ENCODE measurements around the gene SFT2D2.

Gene SFT2D2

DNA sequence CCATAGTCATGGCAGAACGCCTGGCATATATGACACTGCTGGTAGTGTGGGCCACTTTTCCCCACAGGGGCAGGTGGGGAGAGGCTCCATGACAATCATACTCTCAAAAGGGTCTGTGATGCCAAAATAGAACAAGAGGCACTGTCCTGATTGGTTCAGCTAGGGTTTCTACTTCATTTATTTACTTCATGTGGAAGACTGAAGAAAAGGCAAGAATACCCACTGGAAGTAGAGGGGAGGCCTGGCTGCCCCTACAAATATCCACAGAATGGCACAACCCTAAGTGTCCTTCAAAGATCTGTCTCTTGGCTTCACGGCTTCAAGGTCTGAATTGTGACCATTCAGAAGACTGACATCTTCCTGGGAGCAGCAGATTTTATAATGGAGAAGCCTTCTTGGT lies 4.5 kb upstream of the SFT2D2 start:
- no peak overlapping the region for H3K4me3 ChIP-seq (ENCODE audit: low read depth, low read length)
- ChIA-PET POLR2A (no interaction called here), CTCF (interaction anchor here (1.6 kb wide), 1 partner anchor 139 kb away, joined by 3 read pairs; no protein-coding TSS in a partner anchor)
- TF ChIP-seq CTCF (IDR thresholded peaks at IDR 0.05; ENCODE audit: insufficient read depth, low read length, missing control alignments): no peak
- no peak for DNase-seq (ENCODE audit: low read depth, low spot score)

- no peak for TF ChIP-seq CTCF (IDR thresholded peaks at IDR 0.05; ENCODE audit: insufficient read depth, low read length, missing control alignments)
- DNase-seq (ENCODE audit: low read depth, low spot score): no peak
- no peak overlapping the region for H3K4me3 ChIP-seq (ENCODE audit: low read depth, low read length)
- CTCF ChIA-PET: no interaction called here
- POLR2A ChIA-PET: no interaction called here
Measured at GRCh38 chr1:168223261-168223660, 2.5 kb upstream of the SFT2D2 start.

- no peak for TF ChIP-seq CTCF (IDR thresholded peaks at IDR 0.05; ENCODE audit: insufficient read depth, low read length, missing control alignments)
- DNase-seq (ENCODE audit: low read depth, low spot score): no peak
- no peak overlapping the region for H3K4me3 ChIP-seq (ENCODE audit: low read depth, low read length)
- CTCF ChIA-PET: interaction anchor here (1.4 to 4.4 kb wide), 2 partner anchors 11 to 22 kb away, joined by 3 to 25 read pairs; no protein-coding TSS in a partner anchor
- POLR2A ChIA-PET: interaction anchor here (0.5 kb wide), 1 partner anchor 1261 kb away, joined by 3 read pairs; no protein-coding TSS in a partner anchor
Measured at GRCh38 chr1:168223681-168224540, 1.9 kb upstream of the SFT2D2 start.

- TF ChIP-seq CTCF (IDR thresholded peaks at IDR 0.05; ENCODE audit: insufficient read depth, low read length, missing control alignments): no peak
- CTCF ChIA-PET: interaction anchor here (1.4 to 4.4 kb wide), 2 partner anchors 10 to 21 kb away, joined by 3 to 25 read pairs; no protein-coding TSS in a partner anchor
- H3K4me3 ChIP-seq (ENCODE audit: low read depth, low read length): no peak overlapping the region
Measured at GRCh38 chr1:168224991-168225390, 813 bp upstream of the SFT2D2 start.

DNA sequence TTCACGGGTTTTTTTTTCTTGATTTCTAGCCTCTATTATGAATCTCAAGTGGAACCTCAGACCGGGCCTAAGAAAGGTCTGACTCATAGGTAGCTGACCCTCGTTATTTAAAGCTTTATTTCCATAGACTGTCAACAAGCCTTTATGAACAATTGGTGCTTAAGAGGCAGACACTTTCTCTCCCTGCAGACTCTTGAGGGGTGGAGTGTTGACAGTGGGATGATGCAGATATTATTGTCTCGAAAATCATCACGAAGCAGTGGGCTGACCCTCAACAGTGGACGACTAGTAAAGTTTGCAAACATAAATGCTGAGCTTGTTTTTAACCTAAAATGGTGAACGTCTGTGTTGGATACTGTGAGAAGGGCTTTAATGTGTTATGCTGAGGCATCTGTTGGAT lies 1.8 kb downstream of the SFT2D2 start:
- DNase-seq (ENCODE audit: low read depth, low spot score): no peak
- POLR2A ChIA-PET: no interaction called here
- peak overlapping the region; percentile 23 for H3K4me3 ChIP-seq (ENCODE audit: low read depth, low read length)
- no peak for TF ChIP-seq CTCF (IDR thresholded peaks at IDR 0.05; ENCODE audit: insufficient read depth, low read length, missing control alignments)
- CTCF ChIA-PET: interaction anchor here (4.4 kb wide), 1 partner anchor 8 kb away, joined by 25 read pairs; no protein-coding TSS in a partner anchor

More at GRCh38 chr1:168224991-168225390, 813 bp upstream of the SFT2D2 start:
- DNase-seq (ENCODE audit: low read depth, low spot score): no peak
- POLR2A ChIA-PET: interaction anchor here (0.5 kb wide), 1 partner anchor 1260 kb away, joined by 3 read pairs; no protein-coding TSS in a partner anchor

DNA sequence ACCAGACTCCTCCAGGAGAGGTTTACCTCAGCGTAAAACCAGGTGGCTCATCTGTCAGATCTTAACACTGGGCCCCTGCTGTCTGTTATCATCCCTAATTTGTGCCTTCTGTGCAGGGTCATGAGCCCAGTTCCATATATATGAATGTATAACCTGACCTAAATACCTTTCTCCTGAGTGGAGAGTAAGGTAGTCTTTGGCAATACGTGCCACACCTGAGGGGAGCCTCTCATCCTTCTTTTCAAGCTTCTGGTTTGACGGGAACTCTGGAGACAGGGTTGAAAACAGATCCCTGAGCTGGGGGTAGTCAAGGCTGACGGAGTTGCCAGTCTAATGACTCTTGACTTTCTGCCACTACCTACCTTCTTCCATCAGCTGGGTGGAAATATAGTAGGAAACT lies 4.1 kb downstream of the SFT2D2 start:
- CTCF ChIA-PET: interaction anchor here (1.2 kb wide), 1 partner anchor 12 kb away, joined by 3 read pairs; no protein-coding TSS in a partner anchor
- TF ChIP-seq CTCF (IDR thresholded peaks at IDR 0.05; ENCODE audit: insufficient read depth, low read length, missing control alignments): no peak
- no peak overlapping the region for H3K4me3 ChIP-seq (ENCODE audit: low read depth, low read length)
- DNase-seq (ENCODE audit: low read depth, low spot score): no peak
- POLR2A ChIA-PET: no interaction called here

All from AG04449 (cell line).